ENCODE measurements around the gene GNG8.
A peak's percentile ranks its signal among the peaks of the same experiment; 100 is the strongest.

GNG8 gene

GRCh38 chr19:46634656-46635218 lies 1.3 kb downstream of the GNG8 start (continued):
- TF ChIP-seq ZBTB26 (tag by site-specific recombination; optimal IDR thresholded peaks at IDR 0.05) (no peak), ZNF488 (tag by site-specific recombination; IDR thresholded peaks at IDR 0.05) (no peak), ZNF26 (tag by site-specific recombination; IDR thresholded peaks at IDR 0.05) (no peak), ZNF2 (tag by site-specific recombination; IDR thresholded peaks at IDR 0.05) (no peak), ZNF202 (tag by site-specific recombination; IDR thresholded peaks at IDR 0.05; ENCODE audit: borderline replicate concordance) (no peak), ZSCAN4 (tag by site-specific recombination; IDR thresholded peaks at IDR 0.05) (0 out of 2 replicates have a peak, but pooled peaks have one; percentile 13), ZBTB1 (tag by site-specific recombination; IDR thresholded peaks at IDR 0.05) (no peak), ZNF132 (tag by site-specific recombination; IDR thresholded peaks at IDR 0.05; ENCODE audit: borderline replicate concordance) (no peak), ZNF24 (tag by site-specific recombination; IDR thresholded peaks at IDR 0.05) (0 out of 2 replicates have a peak, but pooled peaks have one; percentile 18), ZNF843 (tag by site-specific recombination; IDR thresholded peaks at IDR 0.05) (no peak), ZNF707 (tag by site-specific recombination; IDR thresholded peaks at IDR 0.05) (no peak), ZNF416 (tag by site-specific recombination; IDR thresholded peaks at IDR 0.05) (no peak)
- TF ChIP-seq, protein P1, sequence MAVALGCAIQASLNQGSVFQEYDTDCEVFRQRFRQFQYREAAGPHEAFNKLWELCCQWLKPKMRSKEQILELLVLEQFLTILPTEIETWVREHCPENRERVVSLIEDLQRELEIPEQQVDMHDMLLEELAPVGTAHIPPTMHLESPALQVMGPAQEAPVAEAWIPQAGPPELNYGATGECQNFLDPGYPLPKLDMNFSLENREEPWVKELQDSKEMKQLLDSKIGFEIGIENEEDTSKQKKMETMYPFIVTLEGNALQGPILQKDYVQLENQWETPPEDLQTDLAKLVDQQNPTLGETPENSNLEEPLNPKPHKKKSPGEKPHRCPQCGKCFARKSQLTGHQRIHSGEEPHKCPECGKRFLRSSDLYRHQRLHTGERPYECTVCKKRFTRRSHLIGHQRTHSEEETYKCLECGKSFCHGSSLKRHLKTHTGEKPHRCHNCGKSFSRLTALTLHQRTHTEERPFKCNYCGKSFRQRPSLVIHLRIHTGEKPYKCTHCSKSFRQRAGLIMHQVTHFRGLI (tag by site-specific recombination; IDR thresholded peaks at IDR 0.05): no peak
- TF ChIP-seq, protein P2, sequence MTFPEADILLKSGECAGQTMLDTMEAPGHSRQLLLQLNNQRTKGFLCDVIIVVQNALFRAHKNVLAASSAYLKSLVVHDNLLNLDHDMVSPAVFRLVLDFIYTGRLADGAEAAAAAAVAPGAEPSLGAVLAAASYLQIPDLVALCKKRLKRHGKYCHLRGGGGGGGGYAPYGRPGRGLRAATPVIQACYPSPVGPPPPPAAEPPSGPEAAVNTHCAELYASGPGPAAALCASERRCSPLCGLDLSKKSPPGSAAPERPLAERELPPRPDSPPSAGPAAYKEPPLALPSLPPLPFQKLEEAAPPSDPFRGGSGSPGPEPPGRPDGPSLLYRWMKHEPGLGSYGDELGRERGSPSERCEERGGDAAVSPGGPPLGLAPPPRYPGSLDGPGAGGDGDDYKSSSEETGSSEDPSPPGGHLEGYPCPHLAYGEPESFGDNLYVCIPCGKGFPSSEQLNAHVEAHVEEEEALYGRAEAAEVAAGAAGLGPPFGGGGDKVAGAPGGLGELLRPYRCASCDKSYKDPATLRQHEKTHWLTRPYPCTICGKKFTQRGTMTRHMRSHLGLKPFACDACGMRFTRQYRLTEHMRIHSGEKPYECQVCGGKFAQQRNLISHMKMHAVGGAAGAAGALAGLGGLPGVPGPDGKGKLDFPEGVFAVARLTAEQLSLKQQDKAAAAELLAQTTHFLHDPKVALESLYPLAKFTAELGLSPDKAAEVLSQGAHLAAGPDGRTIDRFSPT (tag by site-specific recombination; IDR thresholded peaks at IDR 0.05): no peak
- TF ChIP-seq, protein P3, sequence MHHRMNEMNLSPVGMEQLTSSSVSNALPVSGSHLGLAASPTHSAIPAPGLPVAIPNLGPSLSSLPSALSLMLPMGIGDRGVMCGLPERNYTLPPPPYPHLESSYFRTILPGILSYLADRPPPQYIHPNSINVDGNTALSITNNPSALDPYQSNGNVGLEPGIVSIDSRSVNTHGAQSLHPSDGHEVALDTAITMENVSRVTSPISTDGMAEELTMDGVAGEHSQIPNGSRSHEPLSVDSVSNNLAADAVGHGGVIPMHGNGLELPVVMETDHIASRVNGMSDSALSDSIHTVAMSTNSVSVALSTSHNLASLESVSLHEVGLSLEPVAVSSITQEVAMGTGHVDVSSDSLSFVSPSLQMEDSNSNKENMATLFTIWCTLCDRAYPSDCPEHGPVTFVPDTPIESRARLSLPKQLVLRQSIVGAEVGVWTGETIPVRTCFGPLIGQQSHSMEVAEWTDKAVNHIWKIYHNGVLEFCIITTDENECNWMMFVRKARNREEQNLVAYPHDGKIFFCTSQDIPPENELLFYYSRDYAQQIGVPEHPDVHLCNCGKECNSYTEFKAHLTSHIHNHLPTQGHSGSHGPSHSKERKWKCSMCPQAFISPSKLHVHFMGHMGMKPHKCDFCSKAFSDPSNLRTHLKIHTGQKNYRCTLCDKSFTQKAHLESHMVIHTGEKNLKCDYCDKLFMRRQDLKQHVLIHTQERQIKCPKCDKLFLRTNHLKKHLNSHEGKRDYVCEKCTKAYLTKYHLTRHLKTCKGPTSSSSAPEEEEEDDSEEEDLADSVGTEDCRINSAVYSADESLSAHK (tag by site-specific recombination; IDR thresholded peaks at IDR 0.05): no peak
- TF ChIP-seq, protein P4, sequence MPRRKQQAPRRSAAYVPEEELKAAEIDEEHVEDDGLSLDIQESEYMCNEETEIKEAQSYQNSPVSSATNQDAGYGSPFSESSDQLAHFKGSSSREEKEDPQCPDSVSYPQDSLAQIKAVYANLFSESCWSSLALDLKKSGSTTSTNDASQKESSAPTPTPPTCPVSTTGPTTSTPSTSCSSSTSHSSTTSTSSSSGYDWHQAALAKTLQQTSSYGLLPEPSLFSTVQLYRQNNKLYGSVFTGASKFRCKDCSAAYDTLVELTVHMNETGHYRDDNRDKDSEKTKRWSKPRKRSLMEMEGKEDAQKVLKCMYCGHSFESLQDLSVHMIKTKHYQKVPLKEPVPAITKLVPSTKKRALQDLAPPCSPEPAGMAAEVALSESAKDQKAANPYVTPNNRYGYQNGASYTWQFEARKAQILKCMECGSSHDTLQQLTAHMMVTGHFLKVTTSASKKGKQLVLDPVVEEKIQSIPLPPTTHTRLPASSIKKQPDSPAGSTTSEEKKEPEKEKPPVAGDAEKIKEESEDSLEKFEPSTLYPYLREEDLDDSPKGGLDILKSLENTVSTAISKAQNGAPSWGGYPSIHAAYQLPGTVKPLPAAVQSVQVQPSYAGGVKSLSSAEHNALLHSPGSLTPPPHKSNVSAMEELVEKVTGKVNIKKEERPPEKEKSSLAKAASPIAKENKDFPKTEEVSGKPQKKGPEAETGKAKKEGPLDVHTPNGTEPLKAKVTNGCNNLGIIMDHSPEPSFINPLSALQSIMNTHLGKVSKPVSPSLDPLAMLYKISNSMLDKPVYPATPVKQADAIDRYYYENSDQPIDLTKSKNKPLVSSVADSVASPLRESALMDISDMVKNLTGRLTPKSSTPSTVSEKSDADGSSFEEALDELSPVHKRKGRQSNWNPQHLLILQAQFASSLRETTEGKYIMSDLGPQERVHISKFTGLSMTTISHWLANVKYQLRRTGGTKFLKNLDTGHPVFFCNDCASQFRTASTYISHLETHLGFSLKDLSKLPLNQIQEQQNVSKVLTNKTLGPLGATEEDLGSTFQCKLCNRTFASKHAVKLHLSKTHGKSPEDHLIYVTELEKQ (tag by site-specific recombination; IDR thresholded peaks at IDR 0.05; ENCODE audit: borderline replicate concordance): no peak
- TF ChIP-seq, protein P5, sequence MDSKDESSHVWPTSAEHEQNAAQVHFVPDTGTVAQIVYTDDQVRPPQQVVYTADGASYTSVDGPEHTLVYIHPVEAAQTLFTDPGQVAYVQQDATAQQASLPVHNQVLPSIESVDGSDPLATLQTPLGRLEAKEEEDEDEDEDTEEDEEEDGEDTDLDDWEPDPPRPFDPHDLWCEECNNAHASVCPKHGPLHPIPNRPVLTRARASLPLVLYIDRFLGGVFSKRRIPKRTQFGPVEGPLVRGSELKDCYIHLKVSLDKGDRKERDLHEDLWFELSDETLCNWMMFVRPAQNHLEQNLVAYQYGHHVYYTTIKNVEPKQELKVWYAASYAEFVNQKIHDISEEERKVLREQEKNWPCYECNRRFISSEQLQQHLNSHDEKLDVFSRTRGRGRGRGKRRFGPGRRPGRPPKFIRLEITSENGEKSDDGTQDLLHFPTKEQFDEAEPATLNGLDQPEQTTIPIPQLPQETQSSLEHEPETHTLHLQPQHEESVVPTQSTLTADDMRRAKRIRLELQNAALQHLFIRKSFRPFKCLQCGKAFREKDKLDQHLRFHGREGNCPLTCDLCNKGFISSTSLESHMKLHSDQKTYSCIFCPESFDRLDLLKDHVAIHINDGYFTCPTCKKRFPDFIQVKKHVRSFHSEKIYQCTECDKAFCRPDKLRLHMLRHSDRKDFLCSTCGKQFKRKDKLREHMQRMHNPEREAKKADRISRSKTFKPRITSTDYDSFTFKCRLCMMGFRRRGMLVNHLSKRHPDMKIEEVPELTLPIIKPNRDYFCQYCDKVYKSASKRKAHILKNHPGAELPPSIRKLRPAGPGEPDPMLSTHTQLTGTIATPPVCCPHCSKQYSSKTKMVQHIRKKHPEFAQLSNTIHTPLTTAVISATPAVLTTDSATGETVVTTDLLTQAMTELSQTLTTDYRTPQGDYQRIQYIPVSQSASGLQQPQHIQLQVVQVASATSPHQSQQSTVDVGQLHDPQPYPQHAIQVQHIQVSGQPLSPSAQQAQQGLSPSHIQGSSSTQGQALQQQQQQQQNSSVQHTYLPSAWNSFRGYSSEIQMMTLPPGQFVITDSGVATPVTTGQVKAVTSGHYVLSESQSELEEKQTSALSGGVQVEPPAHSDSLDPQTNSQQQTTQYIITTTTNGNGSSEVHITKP (tag by site-specific recombination; IDR thresholded peaks at IDR 0.05): peak; percentile 97

Measured in HEK293 (cell line).